Activated naive CD4-positive, alpha-beta T cell treated with anti-CD3 and anti-CD28 coated beads, Interleukin-2, amount 10 ng/mL, durations not matched to agents 7 days and 5 days (primary cell): ENCODE measurements around the gene TMEM92.
A peak's percentile ranks its signal among the peaks of the same experiment; 100 is the strongest.
"Not testable (repeated sequence)": the region's sequence is repeated elsewhere in the genome, so short reads cannot be mapped to it uniquely, and the experiment has no call there.

Experiments used
- CTCF ChIA-PET: fragments of 350-600 bp; sonication (Branson Sonifier 250); formaldehyde crosslinking; loops from one replicate; lab custom pipeline; 2021; ENCODE audit warnings: antibody characterized with exemption; lab: Charles Lee
- DNase-seq: peaks from one replicate; pipeline ENCODE4 v3.0.0-alpha.2; 2020
- H3K27ac Mint-ChIP-seq: one replicate; pipeline ENCODE4 v1.8.0; 2021; ENCODE audit warnings: mild to moderate bottlenecking, moderate library complexity, mixed read lengths
- H3K27me3 Mint-ChIP-seq: one replicate; pipeline ENCODE4 v1.8.0; 2021; ENCODE audit warnings: mild to moderate bottlenecking, mixed read lengths
- H3K36me3 Mint-ChIP-seq: one replicate; pipeline ENCODE4 v1.8.0; 2021; ENCODE audit warnings: mixed read lengths
- H3K4me1 Mint-ChIP-seq: one replicate; pipeline ENCODE4 v1.8.0; 2021; ENCODE audit warnings: mixed read lengths
- H3K4me3 Mint-ChIP-seq: one replicate; pipeline ENCODE4 v1.8.0; 2021; ENCODE audit warnings: mild to moderate bottlenecking, moderate library complexity, mixed read lengths
- H3K9me3 Mint-ChIP-seq: one replicate; pipeline ENCODE4 v1.8.0; 2021; ENCODE audit warnings: mixed read lengths

TMEM92 gene

GRCh38 chr17:50288306-50288705, 14.0 kb downstream of the TMEM92 start:
- H3K27ac Mint-ChIP-seq, result no peak overlapping the region

GRCh38 chr17:50289278-50289677, 15.0 kb downstream of the TMEM92 start:
- DNase-seq, result no peak
- H3K4me3 Mint-ChIP-seq, result no peak overlapping the region
- H3K36me3 Mint-ChIP-seq, result no peaks in the 10 kb centered on the region
- no peaks in the 10 kb centered on the region for H3K9me3 Mint-ChIP-seq
- CTCF ChIA-PET, result interaction anchor here (1.3 to 14.8 kb wide), 6 partner anchors 14 to 174 kb away, joined by 4 to 217 read pairs (median 5); partner anchors contain the start of genes COL1A1 and TMEM92
- peaks cover 15% of the 10 kb centered on the region for H3K4me1 Mint-ChIP-seq
- H3K27me3 Mint-ChIP-seq, result peaks cover 37% of the 10 kb centered on the region
- no peak overlapping the region for H3K27ac Mint-ChIP-seq

More at GRCh38 chr17:50288306-50288705, 14.0 kb downstream of the TMEM92 start:
- Mint-ChIP-seq H3K27me3 (peaks cover 44% of the 10 kb centered on the region), H3K4me3 (no peak overlapping the region), H3K9me3 (no peaks in the 10 kb centered on the region), H3K4me1 (peaks cover 16% of the 10 kb centered on the region), H3K36me3 (no peaks in the 10 kb centered on the region)
- no peak for DNase-seq
- CTCF ChIA-PET, result interaction anchor here (0.8 to 14.8 kb wide), 3 partner anchors 45 to 119 kb away, joined by 3 to 217 read pairs (median 5); partner anchors contain the start of gene COL1A1

GRCh38 chr17:50289991-50290702, 15.9 kb downstream of the TMEM92 start:
- Mint-ChIP-seq H3K27me3 (peaks cover 35% of the 10 kb centered on the region), H3K4me3 (no peak overlapping the region), H3K27ac (no peak overlapping the region), H3K9me3 (no peaks in the 10 kb centered on the region), H3K36me3 (no peaks in the 10 kb centered on the region), H3K4me1 (peaks cover 15% of the 10 kb centered on the region)
- no peak for DNase-seq
- CTCF ChIA-PET, result interaction anchor here (1.3 to 14.8 kb wide), 6 partner anchors 15 to 174 kb away, joined by 4 to 217 read pairs (median 5); partner anchors contain the start of genes COL1A1 and TMEM92

GRCh38 chr17:50290933-50291332, 16.7 kb downstream of the TMEM92 start:
- peaks cover 36% of the 10 kb centered on the region for H3K27me3 Mint-ChIP-seq
- no peaks in the 10 kb centered on the region for H3K9me3 Mint-ChIP-seq
- CTCF ChIA-PET, result interaction anchor here (1.9 to 14.8 kb wide), 2 partner anchors 21 to 88 kb away, joined by 5 to 217 read pairs; partner anchors contain the start of gene COL1A1
- H3K4me3 Mint-ChIP-seq, result no peak overlapping the region
- H3K27ac Mint-ChIP-seq, result no peak overlapping the region
- H3K36me3 Mint-ChIP-seq, result no peaks in the 10 kb centered on the region
- peaks cover 15% of the 10 kb centered on the region for H3K4me1 Mint-ChIP-seq
- no peak for DNase-seq

GRCh38 chr17:50292465-50292864, 18.2 kb downstream of the TMEM92 start:
- H3K36me3 Mint-ChIP-seq, result no peaks in the 10 kb centered on the region
- CTCF ChIA-PET, result interaction anchor here (1.0 to 14.8 kb wide), 11 partner anchors 10 to 198 kb away, joined by 3 to 217 read pairs (median 4); partner anchors contain the start of genes COL1A1 and PDK2
- H3K9me3 Mint-ChIP-seq, result no peaks in the 10 kb centered on the region
- DNase-seq, result no peak
- H3K4me3 Mint-ChIP-seq, result no peak overlapping the region
- peaks cover 36% of the 10 kb centered on the region for H3K27me3 Mint-ChIP-seq
- H3K27ac Mint-ChIP-seq, result no peak overlapping the region
- peaks cover 15% of the 10 kb centered on the region for H3K4me1 Mint-ChIP-seq

- Mint-ChIP-seq H3K27ac (no peak overlapping the region), H3K9me3 (no peaks in the 10 kb centered on the region), H3K27me3 (peaks cover 36% of the 10 kb centered on the region), H3K4me3 (no peak overlapping the region), H3K4me1 (peaks cover 5% of the 10 kb centered on the region), H3K36me3 (no peaks in the 10 kb centered on the region)
- CTCF ChIA-PET, result interaction anchor here (0.9 to 14.8 kb wide), 6 partner anchors 21 to 201 kb away, joined by 4 to 217 read pairs (median 20); partner anchors contain the start of genes COL1A1 and TMEM92
- DNase-seq, result no peak
Observed at GRCh38 chr17:50295021-50295420, 20.8 kb downstream of the TMEM92 start.

- Mint-ChIP-seq H3K36me3 (no peaks in the 10 kb centered on the region), H3K9me3 (no peaks in the 10 kb centered on the region), H3K27me3 (peaks cover 30% of the 10 kb centered on the region), H3K4me1 (no peaks in the 10 kb centered on the region), H3K27ac (no peak overlapping the region), H3K4me3 (no peak overlapping the region)
- CTCF ChIA-PET, result interaction anchor here (0.8 to 14.8 kb wide), 26 partner anchors 9 to 203 kb away, joined by 3 to 217 read pairs (median 4); partner anchors contain the start of genes COL1A1 and TMEM92
- peak; percentile 85 for DNase-seq
Observed at GRCh38 chr17:50297407-50297865, 23.2 kb downstream of the TMEM92 start.

- no peaks in the 10 kb centered on the region for H3K9me3 Mint-ChIP-seq
- no peak overlapping the region for H3K27ac Mint-ChIP-seq
- H3K36me3 Mint-ChIP-seq, result no peaks in the 10 kb centered on the region
- H3K4me3 Mint-ChIP-seq, result no peak overlapping the region
- DNase-seq, result no peak
- peaks cover 30% of the 10 kb centered on the region for H3K27me3 Mint-ChIP-seq
- CTCF ChIA-PET, result interaction anchor here (0.6 to 14.8 kb wide), 23 partner anchors 8 to 381 kb away, joined by 3 to 217 read pairs (median 5); partner anchors contain the start of genes COL1A1 and TMEM92
- H3K4me1 Mint-ChIP-seq, result no peaks in the 10 kb centered on the region
Observed at GRCh38 chr17:50298018-50298417, 23.8 kb downstream of the TMEM92 start.

- no peak overlapping the region for H3K4me3 Mint-ChIP-seq
- H3K27me3 Mint-ChIP-seq, result peaks cover 41% of the 10 kb centered on the region
- H3K27ac Mint-ChIP-seq, result no peak overlapping the region
- no peaks in the 10 kb centered on the region for H3K4me1 Mint-ChIP-seq
- H3K36me3 Mint-ChIP-seq, result no peaks in the 10 kb centered on the region
- no peaks in the 10 kb centered on the region for H3K9me3 Mint-ChIP-seq
- CTCF ChIA-PET, result interaction anchor here (0.9 to 14.8 kb wide), 3 partner anchors 17 to 205 kb away, joined by 3 to 217 read pairs (median 4); partner anchors contain the start of gene COL1A1
- DNase-seq, result no peak
Observed at GRCh38 chr17:50299776-50300175, 25.5 kb downstream of the TMEM92 start.

GRCh38 chr17:50300824-50301223, 26.6 kb downstream of the TMEM92 start:
- not testable (repeated sequence) for H3K4me1 Mint-ChIP-seq, H3K9me3 Mint-ChIP-seq, H3K4me3 Mint-ChIP-seq, H3K27ac Mint-ChIP-seq, H3K36me3 Mint-ChIP-seq, DNase-seq
- CTCF ChIA-PET, result interaction anchor here (1.1 to 14.8 kb wide), 2 partner anchors 11 to 98 kb away, joined by 3 to 217 read pairs; partner anchors contain the start of gene COL1A1
- peaks cover 45% of the 10 kb centered on the region for H3K27me3 Mint-ChIP-seq

- no peak overlapping the region for H3K4me3 Mint-ChIP-seq
- H3K27ac Mint-ChIP-seq, result no peak overlapping the region
Observed at GRCh38 chr17:50301891-50302584, 27.8 kb downstream of the TMEM92 start.

GRCh38 chr17:50303051-50303450, 28.8 kb downstream of the TMEM92 start:
- CTCF ChIA-PET, result interaction anchor here (1.0 kb wide), 1 partner anchor 101 kb away, joined by 4 read pairs; the partner anchor contains the start of gene COL1A1
- H3K27ac Mint-ChIP-seq, result no peak overlapping the region
- H3K4me3 Mint-ChIP-seq, result no peak overlapping the region
- H3K36me3 Mint-ChIP-seq, result no peaks in the 10 kb centered on the region
- H3K4me1 Mint-ChIP-seq, result no peaks in the 10 kb centered on the region
- H3K9me3 Mint-ChIP-seq, result no peaks in the 10 kb centered on the region
- peaks cover 52% of the 10 kb centered on the region for H3K27me3 Mint-ChIP-seq
- DNase-seq, result no peak

More at GRCh38 chr17:50301891-50302584, 27.8 kb downstream of the TMEM92 start:
- H3K9me3 Mint-ChIP-seq, result no peaks in the 10 kb centered on the region
- CTCF ChIA-PET, result interaction anchor here (1.0 kb wide), 1 partner anchor 100 kb away, joined by 4 read pairs; the partner anchor contains the start of gene COL1A1
- H3K27me3 Mint-ChIP-seq, result peaks cover 49% of the 10 kb centered on the region
- no peaks in the 10 kb centered on the region for H3K4me1 Mint-ChIP-seq
- H3K36me3 Mint-ChIP-seq, result no peaks in the 10 kb centered on the region
- DNase-seq, result no peak

GRCh38 chr17:50303596-50303995, 29.3 kb downstream of the TMEM92 start:
- Mint-ChIP-seq H3K27me3 (peaks cover 52% of the 10 kb centered on the region), H3K4me3 (no peak overlapping the region), H3K27ac (no peak overlapping the region), H3K36me3 (no peaks in the 10 kb centered on the region), H3K9me3 (no peaks in the 10 kb centered on the region), H3K4me1 (no peaks in the 10 kb centered on the region)
- no peak for DNase-seq
- CTCF ChIA-PET, result interaction anchor here (0.8 kb wide), 1 partner anchor 32 kb away, joined by 3 read pairs; no protein-coding TSS in a partner anchor
